Psoas muscle (tissue), 8 donors: ENCODE results near the gene ELN. TPM values are rescaled to one million over a fixed set of nuclear protein-coding genes. Genes with fewer than 3 reads are reported as not detected.

ENCODE experiments used
- ATAC-seq, 4 donors: fragments of 200-7000 bp; cut with Tn5 transposase; one replicate each; pipeline ENCODE4 v1.9.1; 2020; ENCODE audit warnings: moderate library complexity in 3 of 4, mild to moderate bottlenecking in 2 of 4
- DNase-seq, 2 donors: peaks; one replicate each; pipeline ENCODE4 v3.0.0-alpha.2; 2020
- H3K27ac ChIP-seq: fragments of 200-600 bp; one replicate; pipeline ENCODE4 v1.8.0; 2022
- H3K27me3 ChIP-seq, 3 donors: fragments of 200-600 bp in 1 of 3; one replicate each; pipeline versions ENCODE4 v1.6.1 to v1.8.0; 2013 to 2022; ENCODE audit warnings: low read length in 2 of 3, mild to moderate bottlenecking in 2 of 3, moderate library complexity in 1 of 3; ENCODE audit not compliant: insufficient read depth in 3 of 3
- H3K36me3 ChIP-seq, 2 donors: fragments of 200-600 bp in 1 of 2; one replicate each; pipeline versions ENCODE4 v1.6.1 to v1.8.0; 2013 to 2022; ENCODE audit warnings: low read depth in 1 of 2, mild to moderate bottlenecking in 1 of 2, moderate library complexity in 1 of 2; ENCODE audit not compliant: insufficient read depth in 1 of 2
- H3K4me1 ChIP-seq: fragments of 200-600 bp; one replicate; pipeline ENCODE4 v1.8.0; 2022
- H3K4me3 ChIP-seq: fragments of 200-600 bp; one replicate; pipeline ENCODE4 v1.8.0; 2022; ENCODE audit warnings: mild to moderate bottlenecking
- H3K9me3 ChIP-seq: fragments of 200-600 bp; one replicate; pipeline ENCODE4 v1.8.0; 2022
- WGBS, 3 donors: extraction: QIAGEN DNeasy Blood & Tissue Kit; methylation state at CpG; one replicate each; pipeline versions ENCODE4 v1.1.6 to v1.1.7; 2013; 5-methylcytosine and 5-hydroxymethylcytosine counted together
- intact Hi-C, 2 donors: fragments of 100-400 bp; cut with DNase I; formaldehyde crosslinking; loops; one replicate each; pipeline versions ENCODE4 v1.11.0 to v1.14.2; 2022
- polyA plus RNA-seq, 3 donors: library from polyadenylated mRNA; stranded (reverse); fragments of 200-250 nt; gene quantifications; one replicate each; pipeline ENCODE4 v1.2.3, GENCODE V29; 2013
- total RNA-seq, 4 donors: library from RNA; stranded (reverse); fragmentation: NEBNext Ultra II Directional in 2 of 4; extraction: Animal tissue kit (Norgen Biotek cat#: 25700) in 2 of 4; gene quantifications; one replicate each; pipeline versions ENCODE4 v1.2.1 to v1.2.4, GENCODE V29; 2021 to 2023
- TF ChIP-seq, protein P1 (sequence below): fragments of 200-600 bp; IDR thresholded peaks from one replicate; pipeline ENCODE4 v1.8.0; 2022; ENCODE audit warnings: antibody characterized with exemption
- donor health status: healthy with polysubstance abuse.
- donor health status: DM: no; HTN: no; CAD: no; lungs with moderate emphysema.
- donor health status: Bipolar disorder and iron deficiency.
- donor health status: healthy.
- donor health status: DM: yes; HTN: yes; CAD: no.
- donor health status: DM: no; HTN: no; CAD: no.
- donor health status: DM: no; HTN: no; CAD: no.
- donor health status: DM: yes; HTN: yes; CAD: no.

ELN gene
- total and polyA plus RNA-seq, 7 donors = 10.6 to 41.1 (median 16.3) TPM

DNA sequence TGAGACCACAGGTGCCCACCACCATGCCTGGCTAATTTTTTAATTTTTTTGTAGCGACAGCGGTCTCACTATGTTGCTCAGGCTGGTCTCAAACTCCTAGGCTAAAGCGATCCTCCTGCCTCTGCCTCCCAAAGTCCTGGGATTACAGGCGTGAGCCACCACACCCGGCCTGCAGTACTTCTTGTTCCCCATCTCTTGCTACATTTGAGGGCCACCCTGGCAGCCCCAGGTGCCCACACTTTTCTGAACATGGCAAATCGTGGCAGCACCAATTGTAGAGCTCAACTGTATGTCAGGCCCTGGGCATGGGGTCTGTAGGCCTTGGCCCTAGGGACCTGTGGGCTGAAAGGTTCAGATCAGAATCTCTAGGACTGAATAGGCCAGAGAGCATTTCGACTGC, 30.5 kb downstream of the ELN start:
- H3K4me1 ChIP-seq = peaks cover 19% of the 10 kb centered on the region
- intact Hi-C loops = no loop called here
- no peak overlapping the region for H3K27ac ChIP-seq
- no peaks in the 10 kb centered on the region for H3K27me3 ChIP-seq
- 93 to 97% (median 95%) methylated on average over 7 of the region's 7 CpGs for WGBS, 3 donors
- ATAC-seq (no peak), DNase-seq (peak in 1 of 2 donors; percentile 30)
- no peaks in the 10 kb centered on the region for H3K9me3 ChIP-seq
- peaks cover 0 to 3% of the 10 kb centered on the region in 2 donors for H3K36me3 ChIP-seq
- H3K4me3 ChIP-seq = no peak overlapping the region
- TF ChIP-seq, protein P1, sequence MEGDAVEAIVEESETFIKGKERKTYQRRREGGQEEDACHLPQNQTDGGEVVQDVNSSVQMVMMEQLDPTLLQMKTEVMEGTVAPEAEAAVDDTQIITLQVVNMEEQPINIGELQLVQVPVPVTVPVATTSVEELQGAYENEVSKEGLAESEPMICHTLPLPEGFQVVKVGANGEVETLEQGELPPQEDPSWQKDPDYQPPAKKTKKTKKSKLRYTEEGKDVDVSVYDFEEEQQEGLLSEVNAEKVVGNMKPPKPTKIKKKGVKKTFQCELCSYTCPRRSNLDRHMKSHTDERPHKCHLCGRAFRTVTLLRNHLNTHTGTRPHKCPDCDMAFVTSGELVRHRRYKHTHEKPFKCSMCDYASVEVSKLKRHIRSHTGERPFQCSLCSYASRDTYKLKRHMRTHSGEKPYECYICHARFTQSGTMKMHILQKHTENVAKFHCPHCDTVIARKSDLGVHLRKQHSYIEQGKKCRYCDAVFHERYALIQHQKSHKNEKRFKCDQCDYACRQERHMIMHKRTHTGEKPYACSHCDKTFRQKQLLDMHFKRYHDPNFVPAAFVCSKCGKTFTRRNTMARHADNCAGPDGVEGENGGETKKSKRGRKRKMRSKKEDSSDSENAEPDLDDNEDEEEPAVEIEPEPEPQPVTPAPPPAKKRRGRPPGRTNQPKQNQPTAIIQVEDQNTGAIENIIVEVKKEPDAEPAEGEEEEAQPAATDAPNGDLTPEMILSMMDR = no peak

DNA sequence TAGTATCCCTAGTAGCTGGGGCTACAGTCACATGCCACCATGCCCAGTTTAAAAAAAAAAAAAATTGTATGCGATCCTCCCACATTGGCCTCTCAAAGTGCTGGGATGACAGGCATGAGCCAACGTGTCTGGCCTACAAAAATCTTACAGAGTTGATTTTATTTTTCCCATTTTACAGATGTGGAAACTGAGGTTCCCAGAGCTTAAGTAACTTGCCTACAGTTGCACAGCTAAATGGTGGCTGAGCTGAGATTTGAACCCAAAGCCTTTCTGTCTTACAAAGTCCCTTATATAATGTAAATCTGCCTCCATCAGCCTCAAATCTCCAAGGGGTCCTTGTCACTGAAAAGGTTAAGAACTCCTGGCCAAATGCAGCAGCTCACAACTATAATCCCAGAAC, 31.1 kb downstream of the ELN start:
- H3K4me3 ChIP-seq = no peak overlapping the region
- no peak for ATAC-seq
- TF ChIP-seq, protein P1 = no peak
- WGBS, 3 donors = 79 to 83% (median 81%) methylated on average over 2 of the region's 2 CpGs
- no peaks in the 10 kb centered on the region for H3K9me3 ChIP-seq
- intact Hi-C loops = no loop called here
- DNase-seq = no peak
- H3K27me3 ChIP-seq = no peaks in the 10 kb centered on the region
- H3K27ac ChIP-seq = no peak overlapping the region
- H3K36me3 ChIP-seq = peaks cover 0 to 3% of the 10 kb centered on the region in 2 donors
- H3K4me1 ChIP-seq = peaks cover 19% of the 10 kb centered on the region

DNA sequence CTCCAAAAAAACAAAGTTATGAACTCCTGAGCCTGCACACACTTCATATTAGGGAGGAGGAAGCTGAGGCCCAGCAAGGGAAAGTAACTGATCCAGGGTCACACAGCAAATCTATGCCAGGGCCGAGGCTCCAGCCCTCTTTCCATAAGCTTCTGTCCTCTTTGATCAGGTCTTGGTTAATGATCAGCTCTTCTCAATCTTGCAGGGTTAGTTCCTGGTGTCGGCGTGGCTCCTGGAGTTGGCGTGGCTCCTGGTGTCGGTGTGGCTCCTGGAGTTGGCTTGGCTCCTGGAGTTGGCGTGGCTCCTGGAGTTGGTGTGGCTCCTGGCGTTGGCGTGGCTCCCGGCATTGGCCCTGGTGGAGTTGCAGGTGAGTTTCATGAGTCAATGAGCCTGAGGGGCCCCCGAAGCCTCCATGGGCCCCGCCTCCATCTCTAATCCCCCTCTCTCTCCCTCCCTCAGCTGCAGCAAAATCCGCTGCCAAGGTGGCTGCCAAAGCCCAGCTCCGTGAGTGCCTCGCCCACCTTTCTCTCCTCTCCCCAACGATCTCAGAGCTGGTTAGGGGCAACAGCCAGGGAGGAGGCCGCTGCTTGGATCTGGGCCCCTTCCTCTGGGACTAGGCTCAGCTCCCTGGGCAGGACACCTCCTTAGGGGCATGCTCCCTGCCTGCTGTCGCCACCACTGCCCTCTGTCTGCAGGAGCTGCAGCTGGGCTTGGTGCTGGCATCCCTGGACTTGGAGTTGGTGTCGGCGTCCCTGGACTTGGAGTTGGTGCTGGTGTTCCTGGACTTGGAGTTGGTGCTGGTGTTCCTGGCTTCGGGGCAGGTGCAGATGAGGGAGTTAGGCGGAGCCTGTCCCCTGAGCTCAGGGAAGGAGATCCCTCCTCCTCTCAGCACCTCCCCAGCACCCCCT, 32.0 kb downstream of the ELN start:
- DNase-seq = peak in 1 of 2 donors; percentile 69

DNA sequence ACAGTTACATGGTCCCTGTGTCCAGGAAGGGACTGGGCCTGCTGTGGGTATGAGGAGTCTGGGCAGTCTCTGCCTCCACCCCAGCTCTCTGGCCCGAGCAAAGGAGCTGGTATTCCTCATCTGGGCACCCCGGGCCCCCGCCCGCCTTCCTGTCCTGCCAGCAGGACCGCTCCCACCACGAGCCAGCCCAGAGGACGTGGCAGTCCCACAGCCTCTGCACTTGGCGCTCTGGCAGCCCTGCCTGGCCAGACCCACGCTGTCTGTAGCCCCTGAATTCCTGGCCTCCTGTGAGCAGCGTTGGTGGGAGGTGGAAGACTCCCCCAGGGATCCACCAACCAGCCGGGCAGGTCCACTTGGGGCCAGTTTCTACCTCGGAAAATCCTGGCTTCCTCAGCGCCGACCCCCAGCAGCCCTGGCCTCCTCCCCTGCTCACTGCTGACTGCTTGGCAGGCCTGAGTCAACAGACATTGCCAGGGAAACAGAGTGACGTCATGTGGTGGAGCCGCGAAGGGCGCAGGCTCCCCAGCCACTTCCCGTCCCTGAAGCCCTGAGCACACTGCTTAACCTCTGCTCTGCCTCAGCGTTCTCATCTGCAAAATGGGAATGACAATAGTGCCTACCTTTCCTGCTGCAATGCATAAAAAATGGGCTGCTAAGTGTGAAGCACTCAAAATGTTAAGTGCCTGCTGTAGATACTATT, 34.0 kb downstream of the ELN start:
- H3K4me3 ChIP-seq = peak overlapping the region; percentile 43
- H3K27me3 ChIP-seq = no peaks in the 10 kb centered on the region
- H3K4me1 ChIP-seq = peaks cover 19% of the 10 kb centered on the region
- intact Hi-C loops = no loop called here
- ATAC-seq (peak; percentile 84 to 92 (median 89)), DNase-seq (peak; percentile 84 to 87)
- H3K9me3 ChIP-seq = no peaks in the 10 kb centered on the region
- WGBS, 3 donors = 19 to 23% (median 21%) methylated on average over 19 to 20 of the region's 20 CpGs
- H3K27ac ChIP-seq = peak overlapping the region; percentile 69
- TF ChIP-seq, protein P1 = no peak
- peaks cover 0 to 3% of the 10 kb centered on the region in 2 donors for H3K36me3 ChIP-seq

More for the DNA sequence above, 32.0 kb downstream of the ELN start:
- peak overlapping the region; percentile 30 for H3K27ac ChIP-seq
- peaks cover 0 to 3% of the 10 kb centered on the region in 2 donors for H3K36me3 ChIP-seq
- peaks cover 19% of the 10 kb centered on the region for H3K4me1 ChIP-seq
- no peaks in the 10 kb centered on the region for H3K9me3 ChIP-seq
- peak; percentile 44 to 63 (median 52) for ATAC-seq
- H3K27me3 ChIP-seq = no peaks in the 10 kb centered on the region
- intact Hi-C loops = no loop called here
- TF ChIP-seq, protein P1 = no peak
- no peak overlapping the region for H3K4me3 ChIP-seq
- 34 to 49% (median 36%) methylated on average over 21 of the region's 21 CpGs for WGBS, 3 donors
